M059J (cell line): ENCODE results near the gene ACSF2. TPM values are rescaled to one million over a fixed set of nuclear protein-coding genes. Genes with fewer than 3 reads are reported as not detected.

Experiments used
- DNase-seq: peaks from one replicate; pipeline ENCODE4 v3.0.0-alpha.2; 2012; ENCODE audit warnings: low read depth
- total RNA-seq: library from RNA; depleted of rRNA; stranded (reverse); fragments of >200 nt; shearing (Covaris generic); gene quantifications from 2 replicates; pipeline ENCODE4 v1.2.3, GENCODE V29; 2014

The ACSF2 gene
- total RNA-seq, 1 experiment from 2014 or later, result 29.1 TPM

GRCh38 chr17:50477976-50478375, 52.0 kb downstream of the ACSF2 start:
- DNase-seq, result no peak

GRCh38 chr17:50478391-50479381, 52.7 kb downstream of the ACSF2 start, which contains the start of gene RSAD1:
TSS of gene RSAD1 (plus strand) at chr17:50478860. CDS start at chr17:50478885, 25 bp downstream.
- DNase-seq, result peak; percentile 86

- DNase-seq, result peak; percentile 66
Measured at GRCh38 chr17:50479522-50480141, 53.6 kb downstream of the ACSF2 start.

GRCh38 chr17:50480142-50480764, 54.2 kb downstream of the ACSF2 start:
- no peak for DNase-seq

- no peak for DNase-seq
Measured at GRCh38 chr17:50480854-50481490, 55.0 kb downstream of the ACSF2 start.

- no peak for DNase-seq
Measured at GRCh38 chr17:50481648-50482047, 55.6 kb downstream of the ACSF2 start.

GRCh38 chr17:50482110-50482509, 56.1 kb downstream of the ACSF2 start:
- no peak for DNase-seq

- DNase-seq, result peak; percentile 96
Measured at GRCh38 chr17:50482516-50482915, 56.5 kb downstream of the ACSF2 start.

GRCh38 chr17:50483266-50483665, 57.2 kb downstream of the ACSF2 start:
- no peak for DNase-seq

- DNase-seq, result no peak
Measured at GRCh38 chr17:50484386-50485155, 58.6 kb downstream of the ACSF2 start.

- DNase-seq, result peak; percentile 90
Measured at GRCh38 chr17:50487213-50488096, 61.4 kb downstream of the ACSF2 start.

GRCh38 chr17:50488880-50489279, 62.9 kb downstream of the ACSF2 start:
- DNase-seq, result no peak

- no peak for DNase-seq
Measured at GRCh38 chr17:50491505-50491904, 65.5 kb downstream of the ACSF2 start.

- DNase-seq, result no peak
Measured at GRCh38 chr17:50492214-50492613, 66.2 kb downstream of the ACSF2 start.

- no peak for DNase-seq
Measured at GRCh38 chr17:50493744-50494143, 67.7 kb downstream of the ACSF2 start.

- DNase-seq, result no peak
Measured at GRCh38 chr17:50495217-50495823, 69.3 kb downstream of the ACSF2 start.

GRCh38 chr17:50495918-50496317, 69.9 kb downstream of the ACSF2 start:
- peak; percentile 82 for DNase-seq

GRCh38 chr17:50498021-50498874, 72.2 kb downstream of the ACSF2 start:
- peak; percentile 56 for DNase-seq

- no peak for DNase-seq
Measured at GRCh38 chr17:50499270-50499669, 73.3 kb downstream of the ACSF2 start.
